Retina (tissue), 1 donor: ENCODE measurements around the gene TBC1D2.

Experiments used
- DNase-seq: peaks from one replicate; pipeline ENCODE4 v3.0.0-alpha.2; 2016

Gene TBC1D2

GRCh38 chr9:98234245-98234825, 21.1 kb downstream of the TBC1D2 start:
- DNase-seq, result no peak

GRCh38 chr9:98232926-98233325, 22.5 kb downstream of the TBC1D2 start:
- DNase-seq, result no peak

- DNase-seq, result no peak
Measured at GRCh38 chr9:98231770-98232478, 23.5 kb downstream of the TBC1D2 start.

- no peak for DNase-seq
Measured at GRCh38 chr9:98230789-98231188, 24.7 kb downstream of the TBC1D2 start.

- DNase-seq, result no peak
Measured at GRCh38 chr9:98230304-98230703, 25.1 kb downstream of the TBC1D2 start.

- no peak for DNase-seq
Measured at GRCh38 chr9:98229620-98230019, 25.8 kb downstream of the TBC1D2 start.

GRCh38 chr9:98229090-98229395, 26.4 kb downstream of the TBC1D2 start:
- no peak for DNase-seq

GRCh38 chr9:98228392-98229089, 26.9 kb downstream of the TBC1D2 start:
- DNase-seq, result no peak

GRCh38 chr9:98227883-98228282, 27.6 kb downstream of the TBC1D2 start:
- DNase-seq, result no peak

- no peak for DNase-seq
Measured at GRCh38 chr9:98226957-98227356, 28.5 kb downstream of the TBC1D2 start.

- no peak for DNase-seq
Measured at GRCh38 chr9:98226516-98226915, 28.9 kb downstream of the TBC1D2 start.

GRCh38 chr9:98225015-98225442, 30.4 kb downstream of the TBC1D2 start:
- peak; percentile 40 for DNase-seq

- DNase-seq, result no peak
Measured at GRCh38 chr9:98222885-98223691, 32.4 kb downstream of the TBC1D2 start.

- DNase-seq, result no peak
Measured at GRCh38 chr9:98220911-98221310, 34.5 kb downstream of the TBC1D2 start.

GRCh38 chr9:98219794-98220370, 35.6 kb downstream of the TBC1D2 start:
- no peak for DNase-seq

GRCh38 chr9:98219364-98219716, 36.1 kb downstream of the TBC1D2 start:
- no peak for DNase-seq

GRCh38 chr9:98218562-98219363, 36.7 kb downstream of the TBC1D2 start:
- no peak for DNase-seq

- DNase-seq, result no peak
Measured at GRCh38 chr9:98217255-98217654, 38.2 kb downstream of the TBC1D2 start.

GRCh38 chr9:98216391-98216790, 39.1 kb downstream of the TBC1D2 start:
- DNase-seq, result no peak

- DNase-seq, result peak; percentile 49
Measured at GRCh38 chr9:98215821-98216220, 39.6 kb downstream of the TBC1D2 start.

- DNase-seq, result peak; percentile 25
Measured at GRCh38 chr9:98215271-98215670, 40.2 kb downstream of the TBC1D2 start.

GRCh38 chr9:98214811-98215210, 40.6 kb downstream of the TBC1D2 start:
- peak; percentile 52 for DNase-seq
